ENCODE results near the gene PLPPR5. TPM values are rescaled to one million over a fixed set of nuclear protein-coding genes. Genes with fewer than 3 reads are reported as not detected.

Gene PLPPR5
- total and polyA plus RNA-seq, 10 of the 15 experiments (the other 5 are each of a cell fraction or from before 2014, with no cell fraction given): under 0.01 to 0.11 (median 0.02) TPM; not detected in 7

GRCh38 chr1:98896711-98897445 lies 107.8 kb downstream of the PLPPR5 start:
- Histone ChIP-seq H2AFZ (ENCODE audit: control insufficient read depth, low read depth, low read length) (no peak overlapping the region), H3K79me2 (ENCODE audit: control insufficient read depth, insufficient read depth, low read length) (no peaks in the 10 kb centered on the region), H3K27me3 (replicated peaks in 1 of 2; ENCODE audit: control insufficient read depth in 2 of 2, insufficient read depth in 2 of 2, low read length in 1 of 2) (no peaks in the 10 kb centered on the region), H3K9me3 (replicated peaks; ENCODE audit: control insufficient read depth, insufficient read depth, low read length) (no peaks in the 10 kb centered on the region), H3K4me3 (no peak overlapping the region), H3K4me2 (ENCODE audit: control insufficient read depth, insufficient read depth) (no peak overlapping the region), H3K4me1 (ENCODE audit: control insufficient read depth, insufficient read depth, low read length) (no peaks in the 10 kb centered on the region), H4K20me1 (ENCODE audit: control insufficient read depth, insufficient read depth) (no peaks in the 10 kb centered on the region), H3K36me3 (ENCODE audit: control insufficient read depth in 2 of 2, insufficient read depth in 2 of 2, low read length in 1 of 2) (no peaks in the 10 kb centered on the region), H3K9ac (ENCODE audit: control insufficient read depth, insufficient read depth, low read length) (no peak overlapping the region), H3K27ac (ENCODE audit: control insufficient read depth, insufficient read depth) (no peak overlapping the region)
- POLR2A ChIA-PET: no interaction called here
- DNase-seq (ENCODE audit: low read depth, low spot score): no peak
- no peak for FAIRE-seq
- in situ Hi-C loops (cut with MboI) (no loop called here), intact Hi-C loops (cut with micrococcal nuclease; ENCODE audit: unreplicated experiment) (no loop called here)
- no peak for ATAC-seq
- no TSS peak for BruUV-seq (replicated peaks)
- CTCF ChIA-PET: no interaction called here
- TF ChIP-seq ZZZ3 (IDR thresholded peaks at IDR 0.05; ENCODE audit: control insufficient read depth, insufficient read length, low read depth): no peak
- no peak for TF ChIP-seq ATF7 (IDR thresholded peaks at IDR 0.05; ENCODE audit: low read depth)
- no peak for TF ChIP-seq HCFC1 (IDR thresholded peaks at IDR 0.05; ENCODE audit: low read length)
- TF ChIP-seq DPF2 (IDR thresholded peaks at IDR 0.05): no peak
- no peak for TF ChIP-seq RFX5 (IDR thresholded peaks at IDR 0.05; ENCODE audit: low read depth, low read length)
- TF ChIP-seq, protein P1, sequence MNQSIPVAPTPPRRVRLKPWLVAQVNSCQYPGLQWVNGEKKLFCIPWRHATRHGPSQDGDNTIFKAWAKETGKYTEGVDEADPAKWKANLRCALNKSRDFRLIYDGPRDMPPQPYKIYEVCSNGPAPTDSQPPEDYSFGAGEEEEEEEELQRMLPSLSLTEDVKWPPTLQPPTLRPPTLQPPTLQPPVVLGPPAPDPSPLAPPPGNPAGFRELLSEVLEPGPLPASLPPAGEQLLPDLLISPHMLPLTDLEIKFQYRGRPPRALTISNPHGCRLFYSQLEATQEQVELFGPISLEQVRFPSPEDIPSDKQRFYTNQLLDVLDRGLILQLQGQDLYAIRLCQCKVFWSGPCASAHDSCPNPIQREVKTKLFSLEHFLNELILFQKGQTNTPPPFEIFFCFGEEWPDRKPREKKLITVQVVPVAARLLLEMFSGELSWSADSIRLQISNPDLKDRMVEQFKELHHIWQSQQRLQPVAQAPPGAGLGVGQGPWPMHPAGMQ (IDR thresholded peaks at IDR 0.05; ENCODE audit: borderline replicate concordance): no peak
- TF ChIP-seq NR2C1 (IDR thresholded peaks at IDR 0.05): no peak
- WGBS (ENCODE audit: insufficient coverage, insufficient replicate concordance, low lambda C conversion rate, missing lambda C conversion rate): 75% methylated on average over 6 of the region's 6 CpGs
- SMC1A ChIA-PET (ENCODE audit: uncharacterized antibody, unreplicated experiment): interaction anchor here (0.6 to 1.1 kb wide), 3 partner anchors 19 to 248 kb away, joined by 3 read pairs; no protein-coding TSS in a partner anchor
- RAD21 ChIA-PET (ENCODE audit: unreplicated experiment): no interaction called here

Measured in GM12878 (cell line).